HepG2 (cell line): ENCODE results near the gene CIB2.

Experiments
- ZBTB3 ChIP-seq: sonication (generic); formaldehyde crosslinking; IDR thresholded peaks from 2 replicates; pipeline ENCODE4 v1.4.0; 2020; ENCODE audit warnings: low read depth, mild to moderate bottlenecking, moderate library complexity, missing genetic modification reagents, borderline replicate concordance
- ZNF430 ChIP-seq: sonication (generic); formaldehyde crosslinking; IDR thresholded peaks from 2 replicates; pipeline ENCODE4 v1.9.0; 2021; ENCODE audit warnings: mild to moderate bottlenecking, missing genetic modification reagents
- TF ChIP-seq, protein P1 (sequence below): sonication (generic); formaldehyde crosslinking; IDR thresholded peaks from 2 replicates; pipeline ENCODE4 v1.5.0; 2020; ENCODE audit warnings: mild to moderate bottlenecking, missing genetic modification reagents, moderate library complexity
- TF ChIP-seq, protein P2 (sequence below): sonication (generic); formaldehyde crosslinking; conservative IDR thresholded peaks from 2 replicates; pipeline ENCODE4 v1.5.0; 2020; ENCODE audit warnings: missing genetic modification reagents

DNA sequence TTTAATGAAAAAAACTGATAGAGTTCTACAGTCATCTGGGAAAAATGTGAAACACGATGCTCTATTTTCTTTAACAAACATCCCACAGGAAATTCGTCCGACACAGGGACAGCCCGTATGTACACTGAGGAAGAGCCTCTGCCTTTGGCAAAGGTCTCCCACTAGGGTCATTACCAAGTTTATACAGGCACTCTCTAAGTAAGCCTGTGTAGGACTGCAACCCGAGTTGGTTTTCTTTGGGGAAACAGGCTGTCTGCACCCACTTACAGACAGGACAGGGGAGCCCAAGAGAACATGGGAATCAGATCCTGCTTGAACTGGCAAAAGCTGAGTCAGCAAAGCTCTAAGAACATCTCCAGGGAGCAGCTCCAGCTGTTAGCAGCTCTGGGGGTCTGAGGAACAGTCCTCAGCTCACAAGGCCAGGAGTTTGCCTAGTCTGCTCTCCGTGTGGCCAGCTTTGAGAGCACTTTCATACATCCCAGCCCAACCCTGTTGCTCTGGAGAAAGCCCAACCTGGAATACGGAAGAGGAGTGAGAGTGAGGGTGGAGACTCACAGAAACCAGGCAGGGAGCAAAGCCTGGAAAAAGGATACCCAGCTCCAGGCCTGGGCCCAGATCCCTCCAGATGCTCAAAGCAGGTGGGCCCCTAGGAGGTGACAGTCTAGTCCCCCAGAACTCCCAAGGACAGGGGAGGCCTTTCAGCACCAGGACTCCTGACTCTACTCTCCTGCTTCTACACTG is 55.6 kb downstream of the CIB2 start:
- TF ChIP-seq, protein P1, sequence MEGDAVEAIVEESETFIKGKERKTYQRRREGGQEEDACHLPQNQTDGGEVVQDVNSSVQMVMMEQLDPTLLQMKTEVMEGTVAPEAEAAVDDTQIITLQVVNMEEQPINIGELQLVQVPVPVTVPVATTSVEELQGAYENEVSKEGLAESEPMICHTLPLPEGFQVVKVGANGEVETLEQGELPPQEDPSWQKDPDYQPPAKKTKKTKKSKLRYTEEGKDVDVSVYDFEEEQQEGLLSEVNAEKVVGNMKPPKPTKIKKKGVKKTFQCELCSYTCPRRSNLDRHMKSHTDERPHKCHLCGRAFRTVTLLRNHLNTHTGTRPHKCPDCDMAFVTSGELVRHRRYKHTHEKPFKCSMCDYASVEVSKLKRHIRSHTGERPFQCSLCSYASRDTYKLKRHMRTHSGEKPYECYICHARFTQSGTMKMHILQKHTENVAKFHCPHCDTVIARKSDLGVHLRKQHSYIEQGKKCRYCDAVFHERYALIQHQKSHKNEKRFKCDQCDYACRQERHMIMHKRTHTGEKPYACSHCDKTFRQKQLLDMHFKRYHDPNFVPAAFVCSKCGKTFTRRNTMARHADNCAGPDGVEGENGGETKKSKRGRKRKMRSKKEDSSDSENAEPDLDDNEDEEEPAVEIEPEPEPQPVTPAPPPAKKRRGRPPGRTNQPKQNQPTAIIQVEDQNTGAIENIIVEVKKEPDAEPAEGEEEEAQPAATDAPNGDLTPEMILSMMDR (CRISPR knock-in tag): no peak
- TF ChIP-seq ZBTB3 (CRISPR knock-in tag): no peak
- no peak for TF ChIP-seq ZNF430 (CRISPR knock-in tag)
- TF ChIP-seq, protein P2, sequence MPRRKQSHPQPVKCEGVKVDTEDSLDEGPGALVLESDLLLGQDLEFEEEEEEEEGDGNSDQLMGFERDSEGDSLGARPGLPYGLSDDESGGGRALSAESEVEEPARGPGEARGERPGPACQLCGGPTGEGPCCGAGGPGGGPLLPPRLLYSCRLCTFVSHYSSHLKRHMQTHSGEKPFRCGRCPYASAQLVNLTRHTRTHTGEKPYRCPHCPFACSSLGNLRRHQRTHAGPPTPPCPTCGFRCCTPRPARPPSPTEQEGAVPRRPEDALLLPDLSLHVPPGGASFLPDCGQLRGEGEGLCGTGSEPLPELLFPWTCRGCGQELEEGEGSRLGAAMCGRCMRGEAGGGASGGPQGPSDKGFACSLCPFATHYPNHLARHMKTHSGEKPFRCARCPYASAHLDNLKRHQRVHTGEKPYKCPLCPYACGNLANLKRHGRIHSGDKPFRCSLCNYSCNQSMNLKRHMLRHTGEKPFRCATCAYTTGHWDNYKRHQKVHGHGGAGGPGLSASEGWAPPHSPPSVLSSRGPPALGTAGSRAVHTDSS (CRISPR knock-in tag): no peak
